Measurements from ENCODE around the gene SULT2A1. TPM values are rescaled to one million over a fixed set of nuclear protein-coding genes. Genes with fewer than 3 reads are reported as not detected.
"Not testable (repeated sequence)": the region's sequence is repeated elsewhere in the genome, so short reads cannot be mapped to it uniquely, and the experiment has no call there.

Gene SULT2A1, protein sequence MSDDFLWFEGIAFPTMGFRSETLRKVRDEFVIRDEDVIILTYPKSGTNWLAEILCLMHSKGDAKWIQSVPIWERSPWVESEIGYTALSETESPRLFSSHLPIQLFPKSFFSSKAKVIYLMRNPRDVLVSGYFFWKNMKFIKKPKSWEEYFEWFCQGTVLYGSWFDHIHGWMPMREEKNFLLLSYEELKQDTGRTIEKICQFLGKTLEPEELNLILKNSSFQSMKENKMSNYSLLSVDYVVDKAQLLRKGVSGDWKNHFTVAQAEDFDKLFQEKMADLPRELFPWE
- 1,000 to 10,000 TPM in 1 of 6 experiments, 100 to 1,000 TPM in 5; 156 to 1,019 (median 382) TPM for total RNA-seq
- long read RNA-seq, transcript SULT2A1-201 (6 exons, 1,987 nt) = major isoform, 217 of 315 reads
- long read RNA-seq, partial matches to known transcripts = 48 of 315 reads
- long read RNA-seq, other reads (novel, unspliced or antisense) = 50 of 315 reads

DNA sequence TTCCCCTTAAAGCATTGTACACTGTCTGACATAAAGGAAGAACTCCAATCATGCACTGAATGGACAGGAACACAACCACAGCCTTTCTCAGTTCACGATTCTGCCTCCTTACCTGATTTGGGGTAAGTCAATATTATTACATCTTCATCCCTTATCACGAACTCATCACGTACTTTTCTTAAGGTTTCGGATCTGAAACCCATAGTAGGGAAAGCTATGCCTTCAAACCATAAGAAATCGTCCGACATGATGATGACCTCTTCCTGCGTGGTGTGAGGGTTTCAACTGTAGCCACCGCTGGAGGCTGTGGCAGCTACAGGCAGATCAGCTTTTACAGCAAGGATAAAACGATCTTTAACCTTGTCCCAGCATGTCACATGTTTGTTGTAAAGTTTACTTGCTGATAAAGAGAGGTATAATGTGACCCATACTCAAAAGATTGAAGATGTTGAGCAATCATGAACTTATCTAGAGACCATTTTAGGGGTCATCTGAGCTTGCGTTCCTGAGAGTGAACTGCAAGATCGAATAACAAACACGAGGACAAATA, at the start of gene SULT2A1:
TSS of gene SULT2A1 (minus strand) at position 306 of the 550 bp plus-strand sequence. CDS start at position 248, 58 bp downstream.
- Histone ChIP-seq H3K27ac (peak within 1 kb of the TSS; percentile 51 to 99 (median 93)), H3K9me3 (no peaks in the 10 kb centered on the region), H3K27me3 (no peaks in the 10 kb centered on the region), H3K4me3 (peak within 1 kb of the TSS; percentile 36 to 86 (median 85)), H3K4me1 (peaks cover 0 to 41% (median 4%) of the 10 kb centered on the region in 4 donors), H3K36me3 (peaks cover 0 to 44% (median 16%) of the 10 kb centered on the region in 4 donors)
- WGBS (ENCODE audit: insufficient coverage, low coverage, low lambda C conversion rate, missing lambda C conversion rate) = 22% methylated on average over 12 of the region's 12 CpGs
- peak in 2 of 3 donors; percentile 64 to 71 for DNase-seq
- intact Hi-C loops (cut with DNase I) = no loop called here
- TF ChIP-seq, protein P1, sequence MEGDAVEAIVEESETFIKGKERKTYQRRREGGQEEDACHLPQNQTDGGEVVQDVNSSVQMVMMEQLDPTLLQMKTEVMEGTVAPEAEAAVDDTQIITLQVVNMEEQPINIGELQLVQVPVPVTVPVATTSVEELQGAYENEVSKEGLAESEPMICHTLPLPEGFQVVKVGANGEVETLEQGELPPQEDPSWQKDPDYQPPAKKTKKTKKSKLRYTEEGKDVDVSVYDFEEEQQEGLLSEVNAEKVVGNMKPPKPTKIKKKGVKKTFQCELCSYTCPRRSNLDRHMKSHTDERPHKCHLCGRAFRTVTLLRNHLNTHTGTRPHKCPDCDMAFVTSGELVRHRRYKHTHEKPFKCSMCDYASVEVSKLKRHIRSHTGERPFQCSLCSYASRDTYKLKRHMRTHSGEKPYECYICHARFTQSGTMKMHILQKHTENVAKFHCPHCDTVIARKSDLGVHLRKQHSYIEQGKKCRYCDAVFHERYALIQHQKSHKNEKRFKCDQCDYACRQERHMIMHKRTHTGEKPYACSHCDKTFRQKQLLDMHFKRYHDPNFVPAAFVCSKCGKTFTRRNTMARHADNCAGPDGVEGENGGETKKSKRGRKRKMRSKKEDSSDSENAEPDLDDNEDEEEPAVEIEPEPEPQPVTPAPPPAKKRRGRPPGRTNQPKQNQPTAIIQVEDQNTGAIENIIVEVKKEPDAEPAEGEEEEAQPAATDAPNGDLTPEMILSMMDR (IDR thresholded peaks at IDR 0.05) = no peak
- peak; percentile 98 for TF ChIP-seq POLR2A (IDR thresholded peaks at IDR 0.05)
- peak; percentile 32 to 85 (median 68) for ATAC-seq

DNA sequence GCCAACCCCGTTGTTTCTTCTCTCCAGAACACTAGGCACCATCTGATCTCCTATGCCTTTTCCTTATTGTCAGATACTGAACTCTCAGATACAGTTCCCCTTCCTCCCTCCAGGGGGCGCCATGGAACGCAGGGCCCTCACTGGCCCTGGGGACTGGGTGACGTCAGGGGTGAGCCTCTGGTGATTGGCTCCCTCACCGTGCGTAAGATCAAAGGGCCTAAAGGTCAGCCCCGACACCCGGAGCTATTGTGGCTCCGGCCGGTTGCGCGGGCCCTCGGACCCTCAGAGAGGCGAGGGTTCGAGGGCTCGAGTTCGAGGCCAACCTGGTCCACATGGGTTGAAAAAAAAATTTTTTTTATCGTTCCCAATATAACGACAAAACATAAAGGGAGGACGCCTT, 42.5 kb upstream of the SULT2A1 start:
- H3K4me1 ChIP-seq; H3K36me3 ChIP-seq; ATAC-seq; H3K9me3 ChIP-seq; H3K27me3 ChIP-seq; intact Hi-C loops (cut with DNase I); H3K27ac ChIP-seq; H3K4me3 ChIP-seq: not testable (repeated sequence)
- WGBS (ENCODE audit: insufficient coverage, low coverage, low lambda C conversion rate, missing lambda C conversion rate) = no CpG with 5 or more reads among the region's 20 CpGs
- peak in 1 of 3 donors; percentile 16 for DNase-seq

DNA sequence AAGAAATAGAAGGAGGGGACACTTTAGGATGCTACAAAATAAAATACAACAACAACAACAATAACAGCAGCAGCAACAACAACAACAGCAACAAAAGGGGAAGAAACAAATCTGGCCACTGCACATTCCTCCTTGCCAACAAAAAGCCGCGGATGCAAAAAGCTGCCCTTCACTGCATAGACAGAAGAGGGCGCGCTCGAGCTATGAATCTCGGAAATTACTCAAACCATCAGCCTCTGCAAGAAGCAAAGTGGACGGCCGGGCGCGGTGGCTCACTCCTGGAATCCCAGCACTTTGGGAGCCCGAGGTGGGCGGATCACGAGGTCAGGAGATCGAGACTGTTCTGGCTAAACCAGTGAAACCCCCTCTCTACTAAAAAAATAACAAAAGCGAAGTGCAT, 34.0 kb upstream of the SULT2A1 start:
- H3K4me3 ChIP-seq; H3K27me3 ChIP-seq; intact Hi-C loops (cut with DNase I); H3K27ac ChIP-seq; H3K9me3 ChIP-seq; ATAC-seq; DNase-seq; H3K36me3 ChIP-seq; H3K4me1 ChIP-seq: not testable (repeated sequence)
- TF ChIP-seq, protein P1 (IDR thresholded peaks at IDR 0.05) = peak; percentile 11 to 50 (median 42)
- under 1% methylated on average over 13 of the region's 15 CpGs for WGBS (ENCODE audit: insufficient coverage, low coverage, low lambda C conversion rate, missing lambda C conversion rate)

DNA sequence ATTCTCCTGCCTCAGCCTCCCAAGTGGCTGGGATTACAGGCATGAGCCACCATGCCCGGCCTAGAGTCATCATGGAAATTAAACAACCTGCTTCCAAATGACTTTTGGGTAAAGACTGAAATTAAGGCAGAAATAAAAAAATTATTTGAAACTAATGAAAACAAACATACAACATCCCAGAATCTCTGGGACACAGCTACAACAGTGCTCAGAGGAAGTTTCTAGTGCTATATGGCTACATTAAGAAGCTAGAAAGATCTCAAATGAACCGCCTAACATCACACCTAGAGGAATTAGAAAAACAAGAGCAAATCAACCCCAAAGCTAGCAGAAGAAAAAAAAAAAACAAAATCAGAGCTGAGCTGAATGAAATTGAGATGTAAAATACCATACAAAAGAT, 24.1 kb upstream of the SULT2A1 start:
- ATAC-seq; intact Hi-C loops (cut with DNase I): not testable (repeated sequence)
- WGBS (ENCODE audit: insufficient coverage, low coverage, low lambda C conversion rate, missing lambda C conversion rate) = 81% methylated on average over 1 of the region's 2 CpGs

DNA sequence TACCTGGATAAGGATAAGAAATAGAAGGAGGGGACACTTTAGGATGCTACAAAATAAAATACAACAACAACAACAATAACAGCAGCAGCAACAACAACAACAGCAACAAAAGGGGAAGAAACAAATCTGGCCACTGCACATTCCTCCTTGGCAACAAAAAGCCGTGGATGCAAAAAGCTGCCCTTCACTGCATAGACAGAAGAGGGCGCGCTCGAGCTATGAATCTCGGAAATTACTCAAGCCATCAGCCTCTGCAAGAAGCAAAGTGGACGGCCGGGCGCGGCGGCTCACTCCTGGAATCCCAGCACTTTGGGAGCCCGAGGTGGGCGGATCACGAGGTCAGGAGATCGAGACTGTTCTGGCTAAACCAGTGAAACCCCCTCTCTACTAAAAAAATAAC, 23.2 kb upstream of the SULT2A1 start:
- H3K36me3 ChIP-seq; H3K4me3 ChIP-seq; H3K27me3 ChIP-seq; H3K4me1 ChIP-seq; H3K27ac ChIP-seq; H3K9me3 ChIP-seq; intact Hi-C loops (cut with DNase I); ATAC-seq: not testable (repeated sequence)
- peak; percentile 62 to 78 (median 64) for DNase-seq
- WGBS (ENCODE audit: insufficient coverage, low coverage, low lambda C conversion rate, missing lambda C conversion rate) = 0% methylated on average over 9 of the region's 14 CpGs
- TF ChIP-seq, protein P1 (IDR thresholded peaks at IDR 0.05) = peak; percentile 9 to 48 (median 41)

More for the DNA sequence above, 24.1 kb upstream of the SULT2A1 start:
- not testable (repeated sequence) for H3K4me3 ChIP-seq, H3K4me1 ChIP-seq, H3K27ac ChIP-seq, H3K36me3 ChIP-seq, H3K9me3 ChIP-seq, H3K27me3 ChIP-seq
- peak in 1 of 3 donors; percentile 14 for DNase-seq

Measured in right lobe of liver (tissue), 6 donors.